GM21786 (cell line): ENCODE measurements around the gene PDLIM4.

Experiments used
- ATAC-seq: cut with Tn5 transposase; IDR thresholded peaks from one replicate; pipeline ENCODE4 v1.9.1; 2021; ENCODE audit not compliant: unreplicated experiment

PDLIM4 gene

DNA sequence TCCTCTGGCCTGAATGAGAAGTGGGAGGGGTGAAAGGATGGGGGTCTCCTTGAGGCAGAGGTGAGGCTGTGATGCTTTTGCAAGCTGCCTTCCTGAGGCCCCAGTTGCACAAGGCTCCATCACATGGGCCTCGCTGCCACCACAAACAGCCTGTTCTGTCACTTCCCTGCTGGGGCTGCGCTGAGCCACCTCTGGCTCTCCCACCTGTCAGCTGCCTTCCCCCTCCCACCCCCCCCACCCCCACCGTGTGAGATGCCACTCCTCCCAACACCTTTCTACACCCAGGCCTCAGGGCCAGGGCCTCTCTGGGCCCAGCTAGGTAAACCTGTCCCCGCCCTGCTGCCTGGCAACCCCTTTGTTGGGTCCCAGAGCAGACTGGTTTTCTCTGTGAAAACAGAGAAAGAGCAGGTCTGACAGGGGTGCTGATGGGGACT is 4.5 kb upstream of the PDLIM4 start:
- no peak for ATAC-seq

DNA sequence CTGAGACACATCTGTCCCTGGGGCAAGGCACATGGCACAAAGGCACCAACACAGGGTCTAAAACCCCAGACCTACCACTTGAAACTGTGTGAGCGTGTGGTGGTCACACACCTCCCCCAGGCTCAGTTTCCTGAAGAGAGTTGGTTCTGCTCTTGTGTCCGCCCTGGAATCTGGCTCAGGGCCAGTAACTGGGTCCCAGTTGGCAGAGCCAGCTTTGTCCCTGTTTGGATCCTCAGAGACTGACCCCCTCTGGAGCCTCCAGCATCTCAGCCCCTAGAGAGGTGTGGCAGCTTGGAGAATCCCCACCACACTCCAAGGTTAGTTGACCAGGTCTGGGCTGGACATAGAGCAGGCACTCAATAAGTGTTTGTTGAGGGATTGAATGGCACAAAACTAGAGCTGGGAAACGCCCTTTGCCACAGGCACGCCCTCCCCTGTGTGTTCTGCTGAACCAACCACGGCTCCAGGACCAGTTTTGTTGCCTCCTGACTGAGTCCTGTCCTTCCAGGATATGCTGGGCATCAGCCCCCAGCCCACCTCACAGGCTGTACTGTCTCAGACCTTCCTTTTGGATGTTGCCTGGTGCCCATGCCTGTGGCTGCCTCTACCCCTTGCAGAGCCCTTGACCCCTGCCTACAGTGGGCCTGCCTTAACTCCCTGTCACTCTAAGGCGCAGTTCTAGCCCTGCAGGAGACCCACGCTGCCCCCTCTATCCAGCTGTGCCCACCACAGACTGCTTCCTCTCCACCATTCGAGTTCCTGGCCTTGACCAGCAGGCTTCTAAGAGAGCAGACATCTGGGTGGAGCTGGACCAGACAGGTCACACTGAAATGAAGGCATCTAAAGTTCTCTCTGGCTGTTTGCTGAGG is 3.8 kb upstream of the PDLIM4 start:
- no peak for ATAC-seq

DNA sequence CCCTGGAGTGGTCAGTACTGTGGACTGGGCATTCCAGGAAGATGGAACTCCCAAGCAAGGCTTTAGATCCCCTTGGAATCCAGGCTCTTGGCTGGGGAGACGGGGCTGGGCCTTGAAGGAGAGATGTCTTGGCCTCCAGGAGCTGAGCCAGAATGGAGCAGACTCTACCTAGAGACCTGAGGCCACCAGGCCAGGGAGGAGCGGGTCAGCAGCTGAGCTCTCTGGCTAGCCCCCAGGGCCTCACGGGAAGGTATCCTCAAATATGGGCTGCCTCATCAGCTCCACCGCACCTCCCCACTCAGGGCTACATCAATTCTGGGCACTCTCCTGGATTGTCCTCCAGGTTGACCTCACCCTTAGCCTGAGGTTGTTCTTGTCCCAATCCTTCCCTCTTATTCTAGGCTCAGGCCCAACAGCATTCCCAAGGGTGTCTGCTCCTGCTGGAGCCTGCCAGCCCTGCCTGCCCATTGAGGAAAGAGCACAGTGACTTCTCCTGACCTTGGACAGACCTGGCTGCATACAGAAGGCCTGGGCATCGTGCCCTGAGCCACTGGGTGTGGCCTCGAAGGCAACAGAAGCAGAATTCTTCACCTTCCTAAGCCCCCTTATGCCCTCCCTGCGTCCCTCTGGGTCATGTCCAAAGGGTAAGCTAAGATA is 3.0 kb upstream of the PDLIM4 start:
- ATAC-seq: no peak

DNA sequence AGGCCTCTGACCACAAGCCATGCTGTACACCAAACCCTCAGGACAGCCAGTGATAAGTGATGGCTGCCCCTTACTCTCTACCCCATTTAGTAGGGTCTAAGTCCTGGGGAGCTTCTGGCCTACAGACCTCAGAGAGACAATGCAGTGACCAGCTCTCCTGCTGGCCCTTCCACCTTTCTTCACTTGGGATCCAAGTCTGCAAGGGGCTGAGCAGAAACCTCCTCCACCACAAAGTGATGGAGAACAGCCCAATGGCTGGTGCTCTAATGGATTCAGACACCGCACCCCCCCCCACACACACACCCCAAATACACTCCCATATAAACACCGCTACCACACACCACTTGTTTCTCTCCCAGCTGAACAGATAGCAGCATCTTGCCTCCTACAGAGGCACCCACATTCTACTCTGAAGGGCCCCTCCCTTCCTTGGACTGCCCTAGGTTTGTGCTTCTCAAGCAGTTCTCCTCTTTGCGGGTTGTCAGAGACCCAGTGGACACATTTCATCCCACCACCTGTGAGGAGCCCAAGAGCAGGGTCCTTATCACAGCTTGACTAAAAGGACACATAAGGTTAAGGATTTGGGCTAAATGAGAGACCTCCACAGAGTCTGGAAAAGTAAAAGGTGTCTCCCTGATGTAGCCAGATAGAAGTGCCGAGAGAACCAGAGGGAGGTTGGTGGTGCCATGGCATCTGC is 1.3 kb upstream of the PDLIM4 start:
- no peak for ATAC-seq

DNA sequence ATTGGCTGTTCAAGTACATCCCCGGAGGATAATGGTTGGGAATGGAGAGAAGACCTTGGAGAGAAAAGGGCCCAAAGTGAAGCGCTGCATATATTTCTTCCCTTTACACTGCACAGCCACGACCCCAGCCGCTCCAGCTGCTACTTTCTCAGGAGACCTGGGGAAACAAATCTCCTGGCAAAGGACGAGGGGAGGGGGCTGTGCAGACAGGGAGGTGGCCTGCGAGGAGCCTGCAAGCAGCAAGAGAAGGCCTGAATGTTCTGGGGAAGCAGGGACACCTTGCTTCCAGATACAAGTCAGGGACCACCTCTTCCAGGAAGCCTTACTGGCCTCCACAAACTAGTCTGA is 739 bp upstream of the PDLIM4 start:
- ATAC-seq: no peak

DNA sequence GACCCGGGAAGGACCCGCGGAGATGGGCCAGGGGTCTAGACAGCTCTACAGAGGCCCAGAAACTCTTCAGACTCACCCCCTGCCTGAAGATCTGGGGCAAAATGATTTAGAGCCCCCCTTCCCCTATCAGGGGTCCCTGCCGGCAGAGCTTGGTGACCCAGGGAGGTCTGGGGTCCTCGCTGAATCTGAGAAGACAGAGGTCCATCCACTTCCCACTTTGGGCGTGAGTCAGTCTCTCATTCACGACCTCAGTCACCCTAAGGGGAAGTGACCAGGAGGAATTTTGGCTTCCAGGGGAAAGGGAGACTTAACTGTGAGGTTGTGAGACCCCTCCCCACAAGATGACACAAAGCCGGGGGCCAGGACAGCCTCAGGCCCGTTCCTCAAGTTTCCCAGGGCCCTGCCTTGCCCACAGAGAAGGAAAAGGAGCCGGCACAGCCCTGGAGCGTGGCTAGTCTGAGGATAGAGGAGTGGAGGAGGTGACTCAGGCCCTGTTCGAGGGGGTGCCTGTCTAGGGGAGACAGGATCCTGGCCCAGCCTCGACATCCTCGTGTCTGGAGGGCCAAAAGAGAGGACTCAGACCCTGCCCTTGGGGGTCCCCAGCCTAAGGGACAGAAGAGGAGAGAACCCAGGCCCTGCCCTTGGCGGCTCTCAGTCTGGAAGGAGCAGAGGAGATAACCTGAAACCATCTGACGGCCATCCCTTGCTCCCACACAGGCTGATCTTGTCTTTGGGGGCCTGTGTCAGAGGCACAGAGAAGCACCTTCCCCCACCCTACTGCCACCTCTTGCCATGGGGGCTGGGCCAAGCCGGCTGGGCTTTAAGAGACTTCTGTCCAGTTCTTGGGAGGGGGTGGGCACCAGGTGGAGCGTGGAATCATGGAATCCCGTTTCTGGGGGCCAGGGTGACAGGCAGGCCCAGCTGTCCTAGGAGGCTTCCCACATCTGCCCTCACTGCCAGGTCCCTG is 889 bp downstream of the PDLIM4 start:
- no peak for ATAC-seq

DNA sequence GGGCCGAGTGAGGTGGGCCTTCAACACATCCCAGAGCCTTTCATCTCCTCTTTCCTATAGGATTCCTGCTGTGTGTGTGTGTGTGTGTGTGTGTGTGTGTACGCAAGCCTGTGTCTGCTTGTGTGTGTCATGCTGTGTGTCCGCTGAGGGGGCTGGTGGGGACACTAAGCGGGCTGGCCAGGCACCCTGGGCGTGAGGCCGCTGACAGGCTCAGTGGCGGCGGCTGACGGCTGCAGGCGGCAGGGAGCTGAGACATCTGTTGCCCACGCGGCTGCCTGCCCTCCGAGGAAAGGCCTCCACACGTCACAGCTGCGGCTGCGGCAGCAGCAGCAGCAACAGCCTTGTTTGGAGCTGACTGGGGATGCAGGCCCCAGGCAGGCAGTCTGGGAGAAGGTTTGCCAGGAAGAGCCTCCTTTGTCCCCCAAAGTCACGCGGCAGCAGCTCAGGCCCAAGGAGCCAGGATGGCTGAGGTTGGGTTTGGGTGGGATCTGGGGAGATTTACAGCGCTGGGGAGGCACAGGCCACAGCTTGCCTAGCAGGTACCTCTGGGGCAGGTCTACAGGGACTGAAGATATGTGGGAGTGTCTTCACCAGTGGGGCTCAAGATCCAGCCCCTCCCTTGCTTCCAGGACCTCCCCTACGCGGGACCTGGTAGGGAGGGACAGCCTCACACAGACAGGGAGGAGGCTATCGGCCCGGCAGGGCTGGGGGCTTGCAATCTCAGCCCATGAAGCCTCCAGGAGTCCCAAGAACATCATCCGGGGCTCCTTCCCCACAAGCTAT is 1.8 kb downstream of the PDLIM4 start:
- no peak for ATAC-seq

DNA sequence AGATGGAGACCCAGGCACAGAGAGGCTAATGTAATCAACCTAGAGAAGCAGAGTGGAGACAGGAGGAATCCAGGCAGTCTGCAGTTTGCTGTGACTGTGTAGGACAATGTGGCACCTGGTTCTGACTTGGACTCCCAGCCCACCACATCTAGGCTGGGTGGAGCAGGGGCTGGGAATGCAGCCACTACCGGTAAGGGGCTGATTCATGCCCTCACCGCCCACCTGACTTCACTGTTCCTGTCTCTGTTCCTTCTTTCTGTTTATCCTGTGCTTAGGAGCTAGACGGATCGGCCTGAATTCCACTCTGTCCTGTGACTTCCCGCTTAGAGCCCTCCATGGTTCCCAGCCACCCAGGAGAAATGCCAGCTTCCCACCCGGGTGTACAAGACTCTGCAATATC is 2.6 kb downstream of the PDLIM4 start:
- no peak for ATAC-seq

DNA sequence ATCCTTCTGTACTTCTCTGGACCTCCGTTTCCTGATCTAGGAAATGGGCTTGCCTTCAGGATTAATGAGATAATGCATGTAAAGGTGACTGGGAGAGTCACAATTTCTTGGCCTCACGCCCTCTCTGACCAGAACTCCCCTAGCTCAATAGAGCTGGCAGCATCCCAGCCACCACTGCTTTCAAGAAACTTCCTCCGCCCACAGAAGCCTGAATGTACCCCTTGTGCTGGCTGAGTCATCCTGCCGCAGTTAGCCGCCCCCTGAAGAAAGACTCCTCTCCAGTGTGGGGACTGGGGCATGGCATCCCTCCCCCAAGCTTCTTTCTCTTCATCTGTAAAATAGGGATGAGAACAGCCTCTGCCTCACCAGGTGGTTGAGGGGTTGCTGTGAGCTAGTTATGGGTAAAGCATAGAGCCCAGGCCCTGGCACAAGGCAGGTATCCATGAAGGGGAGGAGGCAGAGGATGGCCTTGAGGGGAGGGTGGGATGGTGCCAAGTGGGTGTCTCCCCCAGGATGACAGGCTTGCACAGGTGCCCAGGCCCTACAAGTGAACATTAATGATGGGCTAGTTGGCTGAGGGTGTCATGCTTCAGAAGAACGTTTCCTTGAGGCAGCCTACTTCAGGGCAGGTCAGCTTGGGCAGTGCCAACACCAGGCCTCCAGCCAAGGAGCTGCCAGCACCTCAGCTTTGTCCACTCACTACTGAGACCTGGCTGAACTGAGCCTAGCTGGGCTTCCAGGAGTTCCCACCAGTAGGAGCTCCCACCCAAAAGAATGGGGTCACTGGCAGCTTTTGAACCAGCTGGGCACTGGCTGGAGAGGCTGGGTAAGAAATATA is 3.4 kb downstream of the PDLIM4 start:
- ATAC-seq: peak; percentile 63

DNA sequence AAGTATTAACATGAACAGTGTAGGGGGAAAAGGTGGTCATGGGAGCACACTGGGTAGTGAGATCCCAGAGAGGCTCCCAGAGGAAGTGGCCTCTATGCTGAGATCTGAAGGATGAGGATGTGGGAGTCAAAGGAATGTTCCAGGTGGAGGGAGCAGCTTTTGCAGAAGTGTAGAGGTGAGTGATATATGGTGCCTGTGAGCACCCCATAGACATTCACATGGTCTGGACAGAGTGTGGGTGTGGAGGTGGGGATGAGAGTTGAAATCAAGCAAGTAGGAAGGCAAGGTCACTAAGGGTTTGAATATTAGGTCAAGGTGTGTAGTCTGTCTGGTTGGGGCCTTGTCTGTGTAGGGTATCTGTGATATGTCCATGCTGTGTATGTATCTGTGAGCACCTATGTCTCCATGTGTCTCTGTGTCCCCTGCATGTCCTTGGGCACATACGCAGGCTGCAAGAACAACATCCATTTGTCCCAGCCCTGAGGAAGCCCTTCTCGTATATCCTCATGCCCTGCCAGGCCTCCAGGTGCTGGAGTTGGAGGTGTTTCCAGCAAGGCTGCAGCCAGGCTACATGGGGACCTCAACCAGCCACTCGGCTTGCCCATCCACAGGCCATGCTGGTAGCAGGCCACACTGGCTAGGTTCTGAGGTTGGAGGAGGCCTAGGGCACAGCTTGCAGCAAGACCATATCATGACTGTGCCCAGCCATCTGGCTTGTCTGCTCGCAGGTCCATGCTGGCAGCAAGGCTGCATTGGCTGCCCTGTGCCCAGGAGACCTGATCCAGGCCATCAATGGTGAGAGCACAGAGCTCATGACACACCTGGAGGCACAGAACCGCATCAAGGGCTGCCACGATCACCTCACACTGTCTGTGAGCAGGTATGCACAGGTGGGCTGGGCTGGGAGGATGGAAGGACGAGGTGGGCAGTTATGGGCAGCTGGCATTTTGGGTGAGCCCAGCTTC is 4.7 kb downstream of the PDLIM4 start:
- ATAC-seq: no peak

DNA sequence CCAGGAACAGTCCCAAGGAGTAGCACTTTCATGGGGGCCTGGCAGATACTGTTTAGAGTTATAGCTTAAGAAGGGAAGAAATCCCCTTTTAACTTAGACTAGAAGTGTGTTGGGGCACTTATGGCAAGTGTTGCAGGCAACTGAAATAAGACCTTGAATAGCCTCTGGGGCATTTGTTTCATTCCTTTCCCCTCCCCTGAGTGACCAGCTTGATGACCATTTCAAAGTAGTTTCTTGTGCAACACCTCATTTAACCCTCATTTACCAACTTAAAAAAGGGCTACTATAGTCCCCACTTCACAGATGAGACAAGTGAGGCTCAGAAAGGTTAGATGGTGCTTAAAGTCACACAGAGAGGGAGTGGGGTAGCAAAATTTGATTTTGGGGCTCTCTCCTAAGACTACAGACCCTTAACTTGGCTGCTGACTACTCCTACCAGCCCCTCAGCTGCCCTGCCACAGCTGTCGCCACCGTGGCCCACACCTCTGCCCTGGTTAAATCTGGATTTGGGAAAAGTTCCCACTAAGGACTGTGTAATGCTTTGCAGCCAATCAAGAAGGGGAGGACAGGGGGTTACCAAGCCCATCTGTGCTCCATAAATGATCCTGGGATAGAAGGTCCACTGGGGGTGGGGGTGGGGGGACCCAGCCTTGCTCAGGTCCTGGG is 5.5 kb downstream of the PDLIM4 start:
- ATAC-seq: no peak

DNA sequence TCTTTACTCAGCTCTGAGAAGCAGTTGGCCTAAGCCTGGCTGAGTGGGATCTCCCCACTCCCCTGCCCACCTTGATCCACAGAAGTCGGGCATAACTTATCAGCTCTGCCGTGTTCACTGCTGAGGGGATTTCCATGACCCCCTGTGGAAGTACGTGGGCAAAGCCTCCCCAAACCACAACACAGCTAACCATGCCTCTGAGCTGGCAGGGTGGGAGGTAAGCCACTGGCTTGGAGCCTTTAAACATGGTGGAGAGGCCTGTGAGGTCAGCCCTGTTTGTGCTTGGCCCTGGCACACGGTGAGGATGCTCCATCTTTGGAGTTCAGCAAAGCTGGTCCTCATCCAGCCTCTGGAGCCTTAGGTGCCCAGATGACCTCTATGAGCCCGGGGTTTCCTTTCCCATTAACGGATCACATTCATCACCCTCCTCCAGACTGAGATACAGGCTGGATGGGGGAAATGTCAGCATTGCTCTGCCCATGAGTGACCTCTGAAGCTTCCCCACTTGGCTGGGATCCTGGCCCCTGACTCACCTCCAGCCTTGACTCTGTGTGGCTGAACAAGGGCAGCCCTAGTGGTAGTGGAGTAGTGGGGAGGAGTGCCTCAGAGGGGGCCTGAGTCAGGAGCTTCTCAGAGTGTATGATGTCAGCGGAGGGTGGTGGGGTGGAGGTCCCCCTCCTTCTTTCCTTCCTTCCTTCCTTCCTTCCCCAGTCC is 6.2 kb downstream of the PDLIM4 start:
- ATAC-seq: no peak

DNA sequence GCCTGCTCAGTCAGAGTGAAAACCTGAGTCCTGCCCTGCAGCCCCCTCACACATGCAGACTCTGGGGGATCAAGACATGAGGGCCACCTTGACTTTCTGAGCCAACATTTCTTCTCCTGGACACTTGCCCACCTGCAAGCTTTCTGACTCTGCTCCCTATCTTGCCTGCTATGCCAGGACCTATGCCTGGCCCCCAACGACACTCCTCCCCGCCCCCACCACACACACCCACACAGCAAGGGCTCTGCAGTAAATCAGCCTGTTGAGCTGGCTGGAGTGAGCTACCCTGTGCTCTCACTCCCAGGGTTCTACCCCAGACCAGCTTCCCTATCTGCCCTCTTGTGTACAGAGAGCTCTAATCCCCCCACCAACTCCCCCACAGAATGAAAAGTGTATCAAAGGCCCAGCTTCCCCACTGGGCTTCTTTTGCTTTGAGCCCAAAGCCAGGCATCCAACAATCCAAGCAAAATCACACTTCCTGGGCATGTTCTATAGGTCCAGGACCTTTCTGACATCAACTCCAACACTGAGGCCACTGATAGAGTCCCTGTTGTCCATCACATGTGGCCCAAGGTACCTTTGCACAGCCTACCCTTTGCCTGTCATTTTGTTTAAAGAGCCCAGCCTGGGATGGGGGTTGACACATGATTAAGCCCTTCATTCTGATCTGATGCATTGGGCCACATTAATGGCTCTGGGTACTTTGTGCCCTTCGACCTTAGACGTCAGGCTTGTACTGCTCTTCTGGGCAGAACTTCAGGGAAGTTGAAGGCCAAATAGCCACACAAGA is 7.2 kb downstream of the PDLIM4 start:
- no peak for ATAC-seq

DNA sequence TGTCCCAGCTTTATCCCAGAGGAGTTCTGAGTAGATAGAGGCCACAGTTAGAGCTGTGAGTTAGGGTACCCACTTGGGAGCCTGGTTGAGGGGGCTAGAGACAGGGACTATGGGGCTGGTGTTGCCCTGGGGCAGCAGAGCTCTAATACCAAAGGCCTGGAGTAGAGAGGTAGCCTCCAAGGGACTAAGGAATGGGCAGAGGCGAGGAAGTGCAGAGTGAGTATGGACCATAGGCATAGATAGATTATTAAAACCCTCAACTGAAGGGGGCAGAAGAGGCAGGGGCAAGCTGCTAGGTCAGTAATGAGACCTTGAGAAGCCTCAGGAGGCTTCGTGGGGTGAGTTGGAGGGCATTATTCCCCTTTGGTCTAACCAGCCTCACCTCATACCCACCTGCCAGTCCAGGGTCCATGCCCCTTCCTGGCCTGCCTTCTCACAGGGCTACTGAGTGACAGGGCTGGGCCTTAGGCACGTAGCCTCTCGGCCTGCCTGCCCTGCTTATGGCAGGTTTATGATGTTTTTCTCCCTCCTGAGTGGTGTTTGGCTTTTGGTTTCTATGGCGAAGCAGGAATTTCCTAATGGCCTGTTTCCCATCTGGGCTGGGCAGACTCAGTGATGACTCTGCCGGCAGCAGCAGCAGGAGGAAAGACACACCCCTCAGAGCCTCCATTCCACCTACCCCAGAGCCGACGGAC is 8.0 kb downstream of the PDLIM4 start:
- ATAC-seq: no peak

DNA sequence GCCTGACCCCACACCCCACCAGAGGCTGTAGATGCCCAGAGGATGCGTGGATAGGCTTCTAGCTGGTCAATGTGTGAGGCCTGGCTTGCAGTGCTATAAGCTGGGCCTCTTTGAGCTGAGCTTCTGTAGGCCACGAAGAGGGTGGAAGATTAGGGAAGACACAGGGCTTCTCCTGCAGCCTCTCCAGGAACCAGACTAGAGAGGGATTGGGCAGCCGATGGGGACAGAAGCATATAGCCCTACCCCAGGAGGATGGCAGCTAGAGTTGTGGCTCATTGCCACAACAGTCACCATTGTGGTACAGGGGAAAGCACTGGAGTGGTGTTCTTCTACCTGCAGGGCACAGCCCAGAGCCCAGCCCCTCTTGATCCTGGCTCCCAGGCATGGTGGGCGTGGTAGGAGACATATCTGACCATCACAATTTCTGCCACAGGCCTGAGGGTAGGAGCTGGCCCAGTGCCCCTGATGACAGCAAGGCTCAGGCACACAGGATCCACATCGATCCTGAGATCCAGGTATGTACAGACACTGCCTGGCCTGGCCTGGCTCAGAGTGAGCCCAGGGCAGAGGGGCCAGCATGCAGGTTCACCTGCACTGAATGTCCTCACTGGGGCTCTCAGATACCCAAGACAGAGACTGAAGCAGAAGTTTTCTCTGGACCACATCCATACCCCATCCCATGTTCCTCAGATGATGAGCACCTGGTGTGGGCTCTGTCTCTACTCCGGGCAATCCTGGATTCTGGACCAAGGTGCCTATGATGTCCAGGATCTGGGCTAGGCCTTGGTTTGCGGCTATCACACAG is 8.7 kb downstream of the PDLIM4 start:
- ATAC-seq: no peak
